ENCODE results near the gene COL18A1. TPM values are rescaled to one million over a fixed set of nuclear protein-coding genes. Genes with fewer than 3 reads are reported as not detected.
A peak's percentile ranks its signal among the peaks of the same experiment; 100 is the strongest.
"Not testable (repeated sequence)": the region's sequence is repeated elsewhere in the genome, so short reads cannot be mapped to it uniquely, and the experiment has no call there.

Gene COL18A1
- total RNA-seq, 6 experiments from 2014 or later = 39.8 to 93.5 (median 86.8) TPM

DNA sequence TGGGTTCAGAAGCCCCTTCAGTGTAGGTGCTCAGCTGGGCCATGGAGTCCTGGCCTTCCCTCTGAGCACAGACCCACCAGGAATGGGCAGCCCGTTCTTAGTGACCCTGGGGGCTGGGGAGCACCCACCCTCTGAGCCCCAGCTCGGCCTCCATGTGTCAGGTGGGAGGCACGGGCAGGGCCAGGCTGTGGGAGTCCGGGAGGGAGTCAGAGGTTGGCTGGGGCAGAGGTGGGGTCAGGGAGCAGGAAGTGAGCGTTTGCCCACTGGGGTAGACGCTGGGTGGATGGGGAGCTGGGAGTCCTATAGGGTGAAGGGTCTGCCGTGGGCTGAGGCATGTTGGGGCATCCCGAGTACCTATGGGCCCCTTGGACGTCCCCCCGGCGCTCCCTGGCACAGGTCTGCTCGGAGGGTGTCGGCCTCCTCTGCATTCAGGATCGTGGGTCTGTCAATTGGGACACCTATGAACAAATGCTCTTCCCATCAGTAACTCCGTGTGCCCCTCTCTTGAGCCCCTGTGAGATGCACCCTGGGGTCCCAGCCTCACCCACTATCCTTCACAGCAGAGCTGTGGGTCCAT is 30.5 kb downstream of the COL18A1 start:
- no peak overlapping the region for H3K4me3 Mint-ChIP-seq

DNA sequence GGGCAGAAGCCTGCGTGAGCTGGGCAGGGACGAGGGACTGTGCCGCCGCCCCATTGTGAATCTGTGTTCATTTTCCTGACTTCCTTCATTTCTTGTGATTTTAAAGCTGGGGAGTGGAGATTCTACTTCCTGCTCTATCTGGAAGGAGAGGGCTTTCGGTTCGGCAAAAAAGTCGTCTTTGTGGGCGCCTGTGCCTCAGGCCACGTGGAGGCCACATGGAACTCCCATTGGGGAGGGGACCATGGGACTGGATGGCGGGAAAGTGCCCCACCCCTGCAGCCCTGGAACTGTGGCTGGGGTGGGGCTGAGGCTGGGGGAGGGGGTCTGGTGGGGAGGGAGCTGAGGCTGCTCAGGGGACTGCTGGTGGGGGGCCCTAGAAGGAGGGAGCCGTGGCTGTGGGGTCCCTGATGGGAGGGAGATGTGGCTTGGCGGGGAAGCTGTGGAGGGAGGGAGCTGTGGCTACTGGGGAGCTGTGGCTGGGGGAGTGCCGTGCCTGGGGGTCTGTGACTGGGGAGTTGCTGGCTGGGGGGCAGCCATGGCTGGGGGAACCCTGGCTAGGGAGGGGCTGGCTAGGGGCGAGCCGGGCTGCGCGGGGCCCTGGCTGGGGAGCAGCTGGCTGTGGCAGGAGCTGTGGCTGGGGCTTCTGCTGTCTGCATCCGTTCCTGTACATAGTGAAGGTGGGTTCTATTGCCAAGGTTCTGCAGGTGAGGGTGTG is 31.5 kb downstream of the COL18A1 start:
- Mint-ChIP-seq H3K9me3 (no peaks in the 10 kb centered on the region), H3K27me3 (ENCODE audit: insufficient read depth) (no peaks in the 10 kb centered on the region)

More for the DNA sequence above, 30.5 kb downstream of the COL18A1 start:
- Mint-ChIP-seq H3K36me3 (ENCODE audit: low read depth) (no peaks in the 10 kb centered on the region), H3K9me3 (no peaks in the 10 kb centered on the region), H3K27me3 (ENCODE audit: insufficient read depth) (no peaks in the 10 kb centered on the region), H3K4me1 (ENCODE audit: low read depth) (peaks cover 30% of the 10 kb centered on the region), H3K27ac (no peak overlapping the region)
- TF ChIP-seq, protein P1, sequence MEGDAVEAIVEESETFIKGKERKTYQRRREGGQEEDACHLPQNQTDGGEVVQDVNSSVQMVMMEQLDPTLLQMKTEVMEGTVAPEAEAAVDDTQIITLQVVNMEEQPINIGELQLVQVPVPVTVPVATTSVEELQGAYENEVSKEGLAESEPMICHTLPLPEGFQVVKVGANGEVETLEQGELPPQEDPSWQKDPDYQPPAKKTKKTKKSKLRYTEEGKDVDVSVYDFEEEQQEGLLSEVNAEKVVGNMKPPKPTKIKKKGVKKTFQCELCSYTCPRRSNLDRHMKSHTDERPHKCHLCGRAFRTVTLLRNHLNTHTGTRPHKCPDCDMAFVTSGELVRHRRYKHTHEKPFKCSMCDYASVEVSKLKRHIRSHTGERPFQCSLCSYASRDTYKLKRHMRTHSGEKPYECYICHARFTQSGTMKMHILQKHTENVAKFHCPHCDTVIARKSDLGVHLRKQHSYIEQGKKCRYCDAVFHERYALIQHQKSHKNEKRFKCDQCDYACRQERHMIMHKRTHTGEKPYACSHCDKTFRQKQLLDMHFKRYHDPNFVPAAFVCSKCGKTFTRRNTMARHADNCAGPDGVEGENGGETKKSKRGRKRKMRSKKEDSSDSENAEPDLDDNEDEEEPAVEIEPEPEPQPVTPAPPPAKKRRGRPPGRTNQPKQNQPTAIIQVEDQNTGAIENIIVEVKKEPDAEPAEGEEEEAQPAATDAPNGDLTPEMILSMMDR (IDR thresholded peaks at IDR 0.05) = no peak
- DNase-seq = no peak

DNA sequence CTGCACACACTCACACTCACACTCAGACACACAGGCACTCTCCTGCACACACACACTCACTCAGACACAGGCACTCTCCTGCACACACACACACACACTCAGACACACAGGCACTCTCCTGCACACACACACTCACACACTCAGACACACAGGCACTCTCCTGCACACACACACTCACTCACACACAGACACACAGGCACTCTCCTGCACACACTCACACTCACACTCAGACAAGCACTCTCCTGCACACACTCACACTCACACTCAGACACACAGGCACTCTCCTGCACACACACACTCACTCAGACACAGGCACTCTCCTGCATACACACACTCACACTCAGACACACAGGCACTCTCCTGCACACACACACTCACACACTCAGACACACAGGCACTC is 32.9 kb downstream of the COL18A1 start:
- not testable (repeated sequence) for DNase-seq; H3K9me3 Mint-ChIP-seq; H3K4me3 Mint-ChIP-seq; H3K36me3 Mint-ChIP-seq (ENCODE audit: low read depth); H3K27me3 Mint-ChIP-seq (ENCODE audit: insufficient read depth); H3K27ac Mint-ChIP-seq
- H3K4me1 Mint-ChIP-seq (ENCODE audit: low read depth) = peaks cover 18% of the 10 kb centered on the region

More for the DNA sequence above, 31.5 kb downstream of the COL18A1 start:
- Mint-ChIP-seq H3K4me1 (ENCODE audit: low read depth) (peaks cover 24% of the 10 kb centered on the region), H3K4me3 (no peak overlapping the region), H3K36me3 (ENCODE audit: low read depth) (no peaks in the 10 kb centered on the region), H3K27ac (peak overlapping the region; percentile 33)
- TF ChIP-seq, protein P1 (IDR thresholded peaks at IDR 0.05) = no peak
- DNase-seq = no peak

DNA sequence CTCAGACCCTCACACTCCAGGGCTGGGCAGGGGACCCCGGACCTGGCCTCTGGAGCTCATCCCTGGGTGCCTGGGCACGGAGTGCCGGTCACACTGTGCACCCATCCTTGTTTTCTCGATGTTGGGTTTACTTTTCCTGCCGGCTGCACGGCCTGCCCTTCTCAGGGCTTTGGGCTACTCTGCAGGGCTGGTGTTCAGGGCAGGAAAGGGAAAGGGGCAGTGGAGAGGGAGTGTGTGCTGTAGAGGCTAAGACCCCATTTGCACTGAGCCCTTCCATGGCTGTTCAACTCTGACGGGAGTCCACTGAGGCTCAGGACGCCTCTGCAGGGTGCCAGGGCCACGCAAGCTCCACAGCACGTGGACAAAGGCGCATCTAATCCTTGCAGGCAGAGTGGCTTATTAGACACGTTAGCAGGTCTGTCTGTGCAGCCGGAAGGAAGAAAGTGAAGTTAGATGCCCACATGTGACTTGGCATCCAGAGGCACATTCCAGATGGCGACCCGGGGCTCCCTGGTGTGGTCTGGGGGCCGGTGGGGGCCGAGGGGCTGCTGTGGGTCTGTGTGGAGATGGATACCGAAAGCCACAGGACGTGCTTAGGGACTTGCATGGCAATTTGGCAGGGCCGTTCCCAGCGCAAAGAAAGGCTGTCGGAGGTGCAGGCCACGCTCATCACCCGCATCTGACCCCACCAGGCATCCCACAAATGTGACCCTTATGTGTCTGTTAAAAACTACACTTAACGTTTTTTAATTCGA is 33.6 kb downstream of the COL18A1 start:
- no peak for DNase-seq
- Mint-ChIP-seq H3K36me3 (ENCODE audit: low read depth) (no peaks in the 10 kb centered on the region), H3K4me3 (peak overlapping the region; percentile 72; the same call in 1 of the 2 replicates), H3K9me3 (no peaks in the 10 kb centered on the region), H3K27ac (no peak overlapping the region; the same call in 1 of the 2 replicates), H3K4me1 (ENCODE audit: low read depth) (peaks cover 11% of the 10 kb centered on the region), H3K27me3 (ENCODE audit: insufficient read depth) (no peaks in the 10 kb centered on the region)
- TF ChIP-seq, protein P1 (IDR thresholded peaks at IDR 0.05) = no peak

DNA sequence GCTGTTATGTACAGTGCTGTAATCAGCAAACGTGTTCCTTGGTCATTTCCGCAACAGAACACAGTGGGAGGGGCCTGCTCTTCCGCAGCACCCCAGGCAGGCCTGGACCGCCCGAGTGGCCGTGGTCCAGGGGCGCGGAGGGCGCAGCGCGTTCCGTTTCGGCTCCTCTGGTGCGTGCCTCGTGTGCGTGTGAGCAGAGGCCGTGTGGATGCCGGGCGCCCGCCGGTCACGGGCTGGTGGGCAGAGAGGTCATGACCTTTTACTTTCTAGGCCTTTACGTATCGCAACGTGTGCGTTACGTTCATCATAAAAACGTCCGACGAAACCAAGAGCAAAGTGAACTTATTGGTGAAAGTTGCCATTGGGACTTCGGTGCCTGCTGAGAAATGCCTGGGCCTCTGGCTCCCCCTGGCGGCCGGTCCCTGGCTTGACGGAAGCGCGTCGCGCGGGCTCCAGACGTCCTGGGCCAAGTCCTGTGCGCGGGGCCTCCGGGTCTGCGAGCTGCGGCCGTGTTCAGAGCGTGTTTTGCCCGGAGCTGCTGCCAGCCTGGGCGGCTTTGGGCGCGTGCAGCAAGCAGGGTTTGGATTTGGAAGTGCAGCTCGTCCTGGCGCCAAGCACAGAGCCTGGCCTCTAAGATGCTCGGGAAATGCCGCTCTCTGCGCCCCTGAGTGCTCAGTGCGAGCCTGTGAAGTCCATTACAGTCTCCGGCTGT is 34.4 kb downstream of the COL18A1 start:
- TF ChIP-seq, protein P1 (IDR thresholded peaks at IDR 0.05) = peak; percentile 100
- peaks cover 9% of the 10 kb centered on the region; the same call in 1 of the 2 replicates for H3K4me1 Mint-ChIP-seq (ENCODE audit: low read depth)
- no peaks in the 10 kb centered on the region for H3K27me3 Mint-ChIP-seq (ENCODE audit: insufficient read depth)
- H3K4me3 Mint-ChIP-seq = peak overlapping the region; percentile 72
- peaks cover 4% of the 10 kb centered on the region; the same call in 1 of the 2 replicates for H3K36me3 Mint-ChIP-seq (ENCODE audit: low read depth)
- no peaks in the 10 kb centered on the region for H3K9me3 Mint-ChIP-seq
- DNase-seq = peak; percentile 79
- no peak overlapping the region; the same call in 1 of the 2 replicates for H3K27ac Mint-ChIP-seq
